Measurements from ENCODE around the gene TTC38.

- TF ChIP-seq, protein P1, sequence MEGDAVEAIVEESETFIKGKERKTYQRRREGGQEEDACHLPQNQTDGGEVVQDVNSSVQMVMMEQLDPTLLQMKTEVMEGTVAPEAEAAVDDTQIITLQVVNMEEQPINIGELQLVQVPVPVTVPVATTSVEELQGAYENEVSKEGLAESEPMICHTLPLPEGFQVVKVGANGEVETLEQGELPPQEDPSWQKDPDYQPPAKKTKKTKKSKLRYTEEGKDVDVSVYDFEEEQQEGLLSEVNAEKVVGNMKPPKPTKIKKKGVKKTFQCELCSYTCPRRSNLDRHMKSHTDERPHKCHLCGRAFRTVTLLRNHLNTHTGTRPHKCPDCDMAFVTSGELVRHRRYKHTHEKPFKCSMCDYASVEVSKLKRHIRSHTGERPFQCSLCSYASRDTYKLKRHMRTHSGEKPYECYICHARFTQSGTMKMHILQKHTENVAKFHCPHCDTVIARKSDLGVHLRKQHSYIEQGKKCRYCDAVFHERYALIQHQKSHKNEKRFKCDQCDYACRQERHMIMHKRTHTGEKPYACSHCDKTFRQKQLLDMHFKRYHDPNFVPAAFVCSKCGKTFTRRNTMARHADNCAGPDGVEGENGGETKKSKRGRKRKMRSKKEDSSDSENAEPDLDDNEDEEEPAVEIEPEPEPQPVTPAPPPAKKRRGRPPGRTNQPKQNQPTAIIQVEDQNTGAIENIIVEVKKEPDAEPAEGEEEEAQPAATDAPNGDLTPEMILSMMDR (IDR thresholded peaks at IDR 0.05) = no peak
- no peak for TF ChIP-seq POLR2A (IDR thresholded peaks at IDR 0.05)
These were observed 14.3 kb downstream of the TTC38 start for GRCh38 chr22:46281866-46282678.
